Thyroid gland (tissue), 4 donors: ENCODE results near the gene LPAR2.

Experiments used
- CTCF ChIP-seq, 6 experiments: fragments of 200-600 bp in 3 of 6; fragments of 450-650 bp in 3 of 6; sonication (generic) in 3 of 6; IDR thresholded peaks; one replicate each; pipeline ENCODE4 v1.5.1; 2016 to 2019; ENCODE audit warnings: antibody characterized with exemption in 6 of 6, mild to moderate bottlenecking in 2 of 6, inconsistent platforms in 1 of 6, moderate library complexity in 1 of 6
- POLR2A ChIP-seq, 2 donors: fragments of 450-650 bp; IDR thresholded peaks; one replicate each; pipeline ENCODE4 v1.6.1; 2017; ENCODE audit warnings: antibody characterized with exemption in 2 of 2, mild to moderate bottlenecking in 2 of 2, moderate library complexity in 1 of 2

DNA sequence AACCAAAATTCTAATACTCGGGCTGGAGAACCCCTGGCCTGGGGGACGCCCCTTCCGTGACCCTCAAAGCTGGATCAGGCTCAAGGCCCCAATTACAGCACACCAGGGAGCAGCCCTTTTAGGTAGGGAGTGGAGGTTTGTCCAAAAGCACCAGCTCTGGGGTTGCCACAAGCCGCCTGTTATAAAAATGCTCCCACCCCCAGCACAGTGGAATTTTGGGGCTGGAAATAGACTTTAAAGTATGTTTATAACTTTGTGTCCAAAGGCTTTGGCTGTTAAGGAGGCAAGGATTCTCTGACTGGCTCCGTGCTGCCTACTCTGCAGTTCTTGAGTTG is 16.0 kb upstream of the LPAR2 start:
- TF ChIP-seq CTCF (IDR thresholded peaks at IDR 0.05) (no peak), POLR2A (IDR thresholded peaks at IDR 0.05) (no peak)
